GM19043 (cell line): Measurements from ENCODE around the gene CCDC116.
A peak's percentile ranks its signal among the peaks of the same experiment; 100 is the strongest.
"Not testable (repeated sequence)": the region's sequence is repeated elsewhere in the genome, so short reads cannot be mapped to it uniquely, and the experiment has no call there.

Experiments used
- ATAC-seq: cut with Tn5 transposase; IDR thresholded peaks from one replicate; pipeline ENCODE4 v1.9.1; 2021; ENCODE audit warnings: low read depth; ENCODE audit not compliant: unreplicated experiment

CCDC116 gene

DNA sequence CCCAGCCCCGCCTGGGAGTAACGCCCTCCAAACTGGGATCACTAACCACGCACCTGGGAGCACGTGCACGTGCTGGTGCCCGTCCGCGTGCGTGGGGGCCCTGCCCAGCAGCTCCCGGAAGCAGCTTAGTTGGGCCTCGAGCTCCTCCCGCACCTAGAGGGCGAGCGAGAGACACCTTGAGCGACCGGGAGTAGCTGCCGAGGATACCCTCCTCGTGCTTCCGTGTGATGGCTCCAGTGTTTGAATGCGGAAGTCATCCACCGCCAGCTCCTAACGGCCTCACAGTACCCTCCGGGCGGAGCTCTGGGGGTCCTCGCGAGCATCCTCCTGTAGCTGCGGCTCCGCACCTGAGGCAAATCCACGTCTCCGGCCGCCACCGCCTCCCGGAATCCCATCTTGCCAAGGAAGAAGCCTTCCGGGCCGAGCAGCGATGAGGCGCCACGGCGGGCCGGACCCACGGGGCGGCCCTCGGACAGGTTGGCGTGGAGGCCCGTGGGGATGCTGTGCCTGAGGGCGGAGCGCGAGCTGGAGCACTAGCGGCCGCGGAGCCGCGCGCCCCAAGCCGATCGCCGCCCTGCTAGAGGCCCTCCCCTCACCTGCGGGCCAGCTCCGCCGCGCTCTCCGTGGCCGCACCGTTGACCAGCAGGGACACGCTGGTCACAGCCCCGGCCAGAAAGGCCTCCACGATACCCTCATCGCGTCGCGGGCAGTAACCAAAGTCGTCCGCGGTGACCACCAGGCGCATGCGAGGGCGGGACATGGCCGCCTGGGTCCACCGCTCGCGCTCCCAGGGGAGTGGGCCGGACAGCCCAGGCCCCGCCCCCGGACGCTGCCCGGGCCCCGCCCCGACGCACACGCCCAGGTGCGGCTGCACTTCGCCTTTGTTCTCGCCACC lies 3.1 kb upstream of the CCDC116 start, which contains the start of gene YDJC:
TSS of gene YDJC (minus strand) at position 768 of the 895 bp plus-strand sequence. CDS start at position 760, 8 bp downstream.
- peak; percentile 59 for ATAC-seq

DNA sequence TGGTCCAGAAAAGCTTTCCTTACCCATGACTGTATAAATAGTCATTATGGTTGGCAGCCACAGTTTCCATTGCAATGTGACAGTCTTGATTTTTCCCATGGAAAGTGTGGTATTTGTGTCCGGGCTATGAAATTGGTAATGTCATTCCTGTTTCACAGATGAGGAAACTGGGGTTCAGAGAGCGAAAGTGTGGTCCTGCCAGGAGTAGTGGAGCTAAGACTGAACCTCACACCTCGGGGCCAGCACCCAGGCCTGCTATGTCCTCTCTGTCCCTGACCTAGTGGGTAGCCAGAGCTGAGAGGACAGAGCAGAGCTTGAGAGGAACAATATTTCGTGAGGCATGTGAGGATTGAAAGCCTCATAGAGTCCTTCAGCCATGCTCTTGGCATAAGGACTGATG lies 1.5 kb upstream of the CCDC116 start:
- ATAC-seq, result no peak

DNA sequence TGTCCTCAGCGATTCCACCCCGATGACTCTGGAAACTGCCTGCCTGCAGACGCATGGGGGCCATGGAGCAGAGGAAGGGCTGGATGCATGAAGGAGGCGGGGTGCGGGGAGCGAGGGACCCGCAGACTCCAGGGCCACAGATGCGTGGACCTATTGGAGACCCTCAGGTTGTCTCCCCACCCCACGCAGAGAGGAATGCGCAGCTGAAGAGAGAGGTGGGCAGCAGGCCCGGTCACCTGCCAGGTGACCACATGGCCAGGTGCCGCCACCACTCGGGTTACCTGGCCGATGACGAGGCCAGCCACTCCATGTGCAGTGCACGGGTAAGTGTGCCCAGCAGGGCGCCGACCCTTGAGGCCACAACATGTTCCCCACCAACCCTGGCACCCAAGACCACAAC lies 371 bp downstream of the CCDC116 start:
- no peak for ATAC-seq

DNA sequence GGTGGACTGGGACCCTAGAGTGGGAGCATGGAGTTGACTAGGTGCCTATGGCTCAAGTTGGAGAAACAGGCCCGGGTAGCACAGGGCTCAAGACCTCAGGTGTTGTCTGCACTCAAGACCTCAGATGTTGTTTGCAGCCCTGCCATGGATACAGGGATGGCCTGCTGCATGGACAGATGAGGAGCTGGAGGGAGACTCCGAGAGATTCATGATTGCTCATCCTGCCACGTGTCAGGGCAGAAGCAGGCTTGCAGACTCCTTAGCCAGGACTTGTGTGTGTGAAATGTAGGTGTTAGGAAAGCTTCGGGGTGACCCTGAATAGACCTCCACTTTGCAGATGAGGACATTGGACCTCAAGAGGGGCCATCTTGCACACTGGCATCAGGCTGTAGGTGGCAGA lies 921 bp downstream of the CCDC116 start:
- ATAC-seq, result no peak

DNA sequence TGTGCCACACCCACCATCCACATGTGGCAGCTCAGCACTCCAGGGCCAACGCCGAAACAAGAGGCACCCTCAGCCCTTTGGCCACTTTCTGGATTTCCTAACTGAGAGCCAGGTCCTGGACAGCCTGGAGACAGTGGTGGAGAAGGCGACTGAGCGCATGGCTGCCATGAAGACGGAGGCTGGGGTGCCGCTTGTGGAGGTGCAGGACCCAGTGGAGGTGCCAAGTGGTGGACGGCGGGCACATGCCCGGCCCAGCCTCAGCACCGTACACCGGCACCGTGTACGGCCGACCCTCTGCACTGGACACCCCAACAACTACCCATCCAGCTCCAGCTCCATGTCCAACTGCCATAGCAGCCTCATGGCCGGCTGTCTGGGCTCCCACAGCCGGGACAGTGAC lies 1.5 kb downstream of the CCDC116 start:
- no peak for ATAC-seq

GRCh38 chr22:21634844-21635243 lies 2.3 kb downstream of the CCDC116 start:
- ATAC-seq, result no peak

DNA sequence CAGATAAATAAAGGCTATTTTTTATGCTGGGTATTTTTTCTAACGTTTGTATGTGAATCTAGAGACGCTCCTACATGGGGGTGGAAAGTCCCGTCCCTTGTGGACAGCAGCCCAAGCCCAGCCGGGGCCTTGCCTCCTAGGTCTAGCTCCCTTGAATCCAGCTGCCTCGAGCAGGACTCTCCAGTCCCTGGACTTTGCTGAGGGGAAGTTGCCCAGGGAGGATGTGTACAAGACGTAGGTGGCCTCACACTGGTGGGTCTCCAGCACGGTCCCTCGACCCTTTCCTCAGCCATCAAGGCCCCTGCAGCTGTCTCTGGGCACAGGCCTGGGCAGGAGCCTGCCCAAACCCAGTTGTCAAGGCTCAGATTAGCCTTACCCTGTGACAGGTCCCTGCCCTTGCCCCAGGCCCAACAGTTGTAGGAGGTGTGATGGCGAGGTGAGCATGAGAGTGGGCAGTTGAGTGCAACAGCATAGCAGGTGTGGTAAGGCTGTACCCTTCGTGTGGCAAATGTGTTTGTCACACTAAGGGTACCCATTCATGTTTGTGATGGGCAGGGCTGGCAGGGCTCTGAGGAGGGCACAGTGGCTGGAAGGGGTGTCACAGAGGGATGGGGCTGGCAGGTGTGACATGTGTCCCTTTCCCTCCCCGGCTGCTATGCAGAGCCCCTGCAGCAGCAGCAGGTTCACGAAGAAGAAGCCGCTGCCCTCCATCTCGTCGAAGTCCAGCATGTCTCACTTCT lies 3.4 kb downstream of the CCDC116 start:
- no peak for ATAC-seq

GRCh38 chr22:21636629-21637218 lies 4.2 kb downstream of the CCDC116 start:
- ATAC-seq, result no peak

GRCh38 chr22:21637450-21637849 lies 4.9 kb downstream of the CCDC116 start:
- ATAC-seq, result not testable (repeated sequence)

- no peak for ATAC-seq
Measured at GRCh38 chr22:21639359-21639758, 6.8 kb downstream of the CCDC116 start.

GRCh38 chr22:21640810-21641209 lies 8.2 kb downstream of the CCDC116 start:
- ATAC-seq, result no peak

- ATAC-seq, result no peak
Measured at GRCh38 chr22:21641417-21641788, 8.8 kb downstream of the CCDC116 start.

DNA sequence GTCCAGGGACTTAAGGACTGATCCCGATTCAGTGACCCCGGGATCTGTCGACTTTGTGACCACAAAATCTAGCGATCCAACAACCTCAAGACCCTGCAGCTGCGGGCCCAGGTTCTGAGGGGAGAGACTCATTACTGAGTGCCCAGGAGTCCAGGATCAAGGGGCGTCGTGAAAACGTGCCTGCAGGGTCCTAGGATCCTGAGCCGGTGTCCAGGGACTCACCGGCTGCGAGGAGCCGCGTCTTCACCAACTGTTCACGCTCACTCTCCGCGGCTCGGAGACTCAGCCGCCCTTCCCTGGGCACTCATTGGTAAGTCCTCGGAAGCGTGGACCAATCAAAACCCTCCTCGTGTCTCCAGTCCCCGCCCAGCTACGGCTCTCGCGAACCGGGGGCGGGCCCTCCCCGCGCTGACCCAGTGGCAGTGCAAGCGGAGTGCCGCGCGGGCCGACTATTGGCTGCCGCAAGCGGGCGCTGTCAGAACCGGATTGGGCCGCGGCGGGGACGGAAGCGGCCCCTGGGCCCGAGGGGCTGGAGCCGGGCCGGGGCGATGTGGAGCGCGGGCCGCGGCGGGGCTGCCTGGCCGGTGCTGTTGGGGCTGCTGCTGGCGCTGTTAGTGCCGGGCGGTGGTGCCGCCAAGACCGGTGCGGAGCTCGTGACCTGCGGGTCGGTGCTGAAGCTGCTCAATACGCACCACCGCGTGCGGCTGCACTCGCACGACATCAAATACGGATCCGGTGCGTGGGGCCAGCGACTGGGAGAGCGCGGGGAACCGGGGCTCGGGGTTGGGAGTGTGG lies 9.4 kb downstream of the CCDC116 start, which contains the start of gene SDF2L1:
TSS of gene SDF2L1 (plus strand) at position 514 of the 795 bp plus-strand sequence. CDS start at position 549, 35 bp downstream.
- peak; percentile 94 for ATAC-seq

DNA sequence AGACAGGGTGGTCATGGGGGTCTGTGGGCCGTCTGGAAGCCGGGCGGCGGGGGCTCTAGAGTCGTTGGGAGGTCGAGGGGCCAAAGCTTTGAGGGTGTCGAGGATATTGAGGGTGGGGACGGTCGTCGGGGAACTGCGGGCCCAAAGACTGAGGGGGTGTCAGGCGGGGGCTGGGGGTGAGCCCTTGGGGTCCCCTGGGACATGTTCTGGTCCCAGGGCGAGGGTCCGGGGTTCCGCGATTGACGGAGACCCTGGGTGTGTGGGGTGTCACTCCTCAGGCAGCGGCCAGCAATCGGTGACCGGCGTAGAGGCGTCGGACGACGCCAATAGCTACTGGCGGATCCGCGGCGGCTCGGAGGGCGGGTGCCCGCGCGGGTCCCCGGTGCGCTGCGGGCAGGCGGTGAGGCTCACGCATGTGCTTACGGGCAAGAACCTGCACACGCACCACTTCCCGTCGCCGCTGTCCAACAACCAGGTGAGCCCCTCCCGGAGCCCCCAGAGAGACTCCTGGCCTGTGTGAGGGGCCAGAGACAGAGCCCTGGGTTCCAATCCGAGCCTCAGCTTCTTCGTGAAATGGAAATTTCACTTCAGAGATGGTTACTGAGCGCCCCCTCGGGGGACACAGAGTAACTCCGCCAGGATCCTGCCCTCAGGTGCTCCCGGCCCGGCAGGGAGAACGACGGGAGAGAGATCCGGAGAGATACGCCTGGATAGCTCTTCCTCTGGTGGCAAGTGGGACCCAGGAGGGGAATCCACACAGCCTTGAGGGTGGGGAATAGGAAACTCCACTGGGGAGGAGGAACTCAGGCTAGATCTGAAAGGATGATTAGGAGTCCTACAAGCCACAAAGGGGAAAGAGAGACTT lies 10.3 kb downstream of the CCDC116 start:
- no peak for ATAC-seq

DNA sequence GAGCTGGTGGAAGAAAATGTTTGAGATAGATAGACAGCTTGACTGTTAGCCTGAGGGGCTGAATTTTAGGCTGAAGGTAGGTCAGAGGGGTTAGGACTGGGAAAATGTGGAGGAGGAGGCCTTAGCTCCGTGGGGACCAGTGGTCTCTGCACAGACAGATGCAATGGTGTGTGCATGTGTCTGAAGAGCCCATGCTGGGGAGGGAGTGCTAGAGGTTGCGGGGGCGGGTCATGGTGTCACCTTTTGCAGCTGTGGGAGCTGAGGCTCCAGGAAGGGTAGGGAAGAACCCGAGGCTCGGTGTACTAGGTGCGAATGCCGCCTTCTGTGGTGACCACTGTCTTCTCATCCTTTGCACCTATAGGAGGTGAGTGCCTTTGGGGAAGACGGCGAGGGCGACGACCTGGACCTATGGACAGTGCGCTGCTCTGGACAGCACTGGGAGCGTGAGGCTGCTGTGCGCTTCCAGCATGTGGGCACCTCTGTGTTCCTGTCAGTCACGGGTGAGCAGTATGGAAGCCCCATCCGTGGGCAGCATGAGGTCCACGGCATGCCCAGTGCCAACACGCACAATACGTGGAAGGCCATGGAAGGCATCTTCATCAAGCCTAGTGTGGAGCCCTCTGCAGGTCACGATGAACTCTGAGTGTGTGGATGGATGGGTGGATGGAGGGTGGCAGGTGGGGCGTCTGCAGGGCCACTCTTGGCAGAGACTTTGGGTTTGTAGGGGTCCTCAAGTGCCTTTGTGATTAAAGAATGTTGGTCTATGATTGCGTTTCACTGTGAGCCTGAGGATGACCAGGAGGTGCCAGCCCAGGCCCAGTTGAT lies 11.2 kb downstream of the CCDC116 start:
- no peak for ATAC-seq

- ATAC-seq, result not testable (repeated sequence)
Measured at GRCh38 chr22:21645513-21645912, 13.0 kb downstream of the CCDC116 start.

- no peak for ATAC-seq
Measured at GRCh38 chr22:21646608-21647590, 14.3 kb downstream of the CCDC116 start.
